Right cardiac atrium (tissue), 5 donors: ENCODE measurements around the gene LILRA1. TPM values are rescaled to one million over a fixed set of nuclear protein-coding genes. Genes with fewer than 3 reads are reported as not detected.

Experiments used
- ATAC-seq, 2 donors: fragments of 200-7000 bp; cut with Tn5 transposase; one replicate each; pipeline versions ENCODE4 v1.8.0 to v1.9.1; 2020; ENCODE audit warnings: moderate library complexity in 2 of 2, mild to moderate bottlenecking in 1 of 2
- DNase-seq, 3 donors: peaks; one replicate each; pipeline ENCODE4 v3.0.0-alpha.2; 2020
- H3K27ac ChIP-seq: one replicate; pipeline ENCODE4 v1.5.1; 2013; ENCODE audit warnings: mild to moderate bottlenecking, low read length, control low read depth, moderate library complexity
- H3K27me3 ChIP-seq: one replicate; pipeline ENCODE4 v1.6.1; 2013; ENCODE audit not compliant: control insufficient read depth, insufficient read depth
- H3K4me1 ChIP-seq: one replicate; pipeline ENCODE4 v1.6.1; 2013; ENCODE audit warnings: low read length; ENCODE audit not compliant: control insufficient read depth, insufficient read depth
- H3K4me3 ChIP-seq: one replicate; pipeline ENCODE4 v1.5.1; 2013; ENCODE audit warnings: low read length, control low read depth
- H3K9me3 ChIP-seq: one replicate; pipeline ENCODE4 v1.6.1; 2013; ENCODE audit warnings: low read length; ENCODE audit not compliant: control insufficient read depth
- WGBS: extraction: QIAGEN DNeasy Blood & Tissue Kit; methylation state at CpG from one replicate; pipeline ENCODE4 v1.1.7; 2013; 5-methylcytosine and 5-hydroxymethylcytosine counted together
- intact Hi-C, 4 donors: fragments of 100-400 bp; cut with DNase I; formaldehyde crosslinking; loops; one replicate each; pipeline versions ENCODE4 v1.11.0 to v1.14.0; 2022 to 2023
- microRNA-seq, 2 donors: library from miRNA; unstranded; fragments of <30 nt; microRNA quantifications; one replicate each; pipeline ENCODE4 v1.2.0, GENCODE V29; 2020 to 2021
- polyA plus RNA-seq: library from polyadenylated mRNA; stranded (reverse); fragments of 200-250 nt; gene quantifications from one replicate; pipeline ENCODE4 v1.2.3, GENCODE V29; 2013
- total RNA-seq, 4 donors: library from RNA; stranded (reverse); fragmentation: NEBNext Ultra II Directional; extraction: Animal tissue kit (Norgen Biotek cat#: 25700); gene quantifications; one replicate each; pipeline ENCODE4 v1.2.1, GENCODE V29; 2021
- donor health status: healthy with polysubstance abuse.
- donor health status: DM: no; HTN: yes; CAD: no.
- donor health status: DM: no; HTN: no; CAD: no.
- donor health status: DM: no; HTN: yes; CAD: no; lungs with severe emphysema.
- donor health status: DM: yes; HTN: yes; CAD: no.

The LILRA1 gene
- total and polyA plus RNA-seq, 5 donors = 0.20 to 1.5 (median 0.82) TPM

DNA sequence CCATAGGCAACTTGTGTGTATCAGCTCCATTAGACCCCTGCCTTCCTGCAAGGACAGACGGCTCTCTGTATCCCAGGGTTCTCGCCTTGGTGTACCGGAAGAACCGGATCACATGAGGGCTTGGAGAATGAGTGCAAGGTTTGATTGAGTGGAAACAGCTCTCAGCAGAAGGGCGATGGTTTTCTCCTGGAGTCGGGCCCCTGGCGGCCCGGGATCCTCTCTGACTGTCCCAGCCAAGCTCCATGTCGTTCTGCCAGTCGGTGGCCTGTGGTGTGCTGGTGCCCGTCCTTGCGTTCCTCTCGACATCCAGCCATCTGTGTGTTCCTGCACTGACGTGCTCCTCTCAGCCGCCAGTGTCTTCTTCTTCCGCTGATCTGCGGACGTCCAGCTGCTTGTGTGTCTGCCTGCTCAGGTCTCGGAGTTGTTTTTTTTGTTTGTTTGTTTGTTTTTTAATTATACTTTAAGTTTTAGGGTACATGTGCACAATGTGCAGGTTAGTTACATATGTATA, 53.0 kb downstream of the LILRA1 start:
- H3K4me1 ChIP-seq = no peaks in the 10 kb centered on the region
- no peak overlapping the region for H3K27ac ChIP-seq

DNA sequence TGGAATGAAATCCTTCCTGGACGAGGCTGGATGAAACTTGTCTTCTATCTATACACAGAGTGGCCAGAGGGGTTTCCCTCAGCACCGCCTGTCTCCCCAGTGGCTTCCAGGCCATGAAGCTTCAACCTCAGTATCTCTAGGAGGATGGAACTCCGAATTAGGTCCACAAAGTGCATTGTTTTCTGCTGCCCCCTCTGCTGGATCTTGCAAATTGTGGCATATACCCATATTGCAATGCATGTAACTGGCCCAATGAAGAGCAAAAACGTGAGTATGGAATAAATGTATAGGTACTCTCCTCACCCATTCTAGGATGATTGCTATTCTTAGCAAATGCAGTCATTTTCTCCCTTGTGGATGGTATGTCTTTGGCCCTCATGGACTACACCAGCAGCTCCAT, 54.7 kb downstream of the LILRA1 start:
- no peaks in the 10 kb centered on the region for H3K4me1 ChIP-seq
- WGBS = 49% methylated on average over 4 of the region's 4 CpGs
- intact Hi-C loops = no loop called here
- no peaks in the 10 kb centered on the region for H3K27me3 ChIP-seq
- no peaks in the 10 kb centered on the region for H3K9me3 ChIP-seq
- DNase-seq (no peak), ATAC-seq (no peak)
- no peak overlapping the region for H3K4me3 ChIP-seq
- no peak overlapping the region for H3K27ac ChIP-seq

More for the DNA sequence above, 53.0 kb downstream of the LILRA1 start:
- intact Hi-C loops = no loop called here
- H3K27me3 ChIP-seq = no peaks in the 10 kb centered on the region
- H3K9me3 ChIP-seq = no peaks in the 10 kb centered on the region
- H3K4me3 ChIP-seq = no peak overlapping the region
- 92% methylated on average over 19 of the region's 19 CpGs for WGBS
- no peak for ATAC-seq
- no peak for DNase-seq

DNA sequence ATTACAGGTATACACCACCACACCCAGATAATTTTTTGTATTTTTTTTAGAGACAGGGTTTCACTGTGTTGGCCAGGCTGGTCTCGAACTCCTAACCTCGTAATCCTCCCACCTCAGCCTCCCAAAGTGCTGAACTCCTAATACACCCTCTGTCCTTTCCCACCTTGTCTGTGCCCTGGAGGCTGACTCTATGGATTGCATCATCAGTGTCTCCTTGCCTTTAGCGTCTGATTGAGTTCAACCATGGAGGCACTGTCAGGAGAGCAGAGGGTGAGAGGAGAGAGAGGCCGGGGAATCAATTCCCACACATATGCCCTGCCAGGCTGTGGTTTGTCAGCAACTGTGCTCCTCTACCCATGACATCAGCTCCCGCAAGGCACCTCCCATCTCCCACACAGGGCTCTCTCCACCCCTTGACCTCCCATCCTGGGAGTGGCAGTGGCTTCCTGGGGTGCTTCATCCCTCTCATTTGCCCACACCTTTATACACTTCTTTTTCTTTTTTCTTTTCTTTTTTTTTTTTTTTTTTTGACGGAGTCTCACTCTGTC, 56.8 kb downstream of the LILRA1 start:
- DNase-seq = no peak
- no peak for ATAC-seq
- intact Hi-C loops = no loop called here

More for the DNA sequence above, 56.8 kb downstream of the LILRA1 start:
- WGBS = 75% methylated on average over 6 of the region's 6 CpGs
- H3K27me3 ChIP-seq = no peaks in the 10 kb centered on the region
- no peaks in the 10 kb centered on the region for H3K9me3 ChIP-seq
- H3K4me1 ChIP-seq = no peaks in the 10 kb centered on the region
- no peak overlapping the region for H3K27ac ChIP-seq
- no peak overlapping the region for H3K4me3 ChIP-seq

Small RNA genes within 50 kb of the gene (microRNA-seq; reads per million reads assigned to microRNA genes)
- gene MIR8061 = 0 reads per million in 2 donors

Other genes starting within 250 kb of the LILRA1 start
- gene LAIR1, start 228.7 kb upstream of the LILRA1 start, total RNA-seq = 1 to 10 TPM; 6.8 to 9.1 (median 8.1) TPM
- gene LAIR1, start 228.7 kb upstream of the LILRA1 start, polyA plus RNA-seq = 2.9 TPM
- gene TTYH1, start 178.2 kb upstream of the LILRA1 start, total RNA-seq = 1 to 10 TPM; 2.4 to 3.0 (median 2.9) TPM
- 3.6 TPM for gene TTYH1, start 178.2 kb upstream of the LILRA1 start, polyA plus RNA-seq
- 10 to 100 TPM; 66.2 to 87.4 (median 71.4) TPM for gene LENG8, start 144.4 kb upstream of the LILRA1 start, total RNA-seq
- gene LENG8, start 144.4 kb upstream of the LILRA1 start, polyA plus RNA-seq = 77.5 TPM
- 1 to 10 TPM; 2.1 to 4.1 (median 2.7) TPM for gene LENG9, start 129.9 kb upstream of the LILRA1 start, total RNA-seq
- 2.3 TPM for gene LENG9, start 129.9 kb upstream of the LILRA1 start, polyA plus RNA-seq
- gene CDC42EP5, start 120.3 kb upstream of the LILRA1 start, total RNA-seq = 10 to 100 TPM; 10.4 to 22.5 (median 12.8) TPM
- gene CDC42EP5, start 120.3 kb upstream of the LILRA1 start, polyA plus RNA-seq = 10.8 TPM
- gene LAIR2, start 90.8 kb upstream of the LILRA1 start, total RNA-seq = not detected
- gene LAIR2, start 90.8 kb upstream of the LILRA1 start, polyA plus RNA-seq = not detected
- gene LILRA2, start 19.8 kb upstream of the LILRA1 start, total RNA-seq = 1 to 10 TPM; 1.6 to 5.6 (median 3.4) TPM
- 0.88 TPM for gene LILRA2, start 19.8 kb upstream of the LILRA1 start, polyA plus RNA-seq
- 1 to 10 TPM; 2.4 to 4.1 (median 2.7) TPM for gene LILRB1, start 36.9 kb downstream of the LILRA1 start, total RNA-seq
- gene LILRB1, start 36.9 kb downstream of the LILRA1 start, polyA plus RNA-seq = 1.2 TPM
- 1 to 10 TPM; 3.0 to 5.3 (median 4.6) TPM for gene LILRB4, start 69.4 kb downstream of the LILRA1 start, total RNA-seq
- gene LILRB4, start 69.4 kb downstream of the LILRA1 start, polyA plus RNA-seq = 1.4 TPM
- gene KIR3DL3, start 130.8 kb downstream of the LILRA1 start, total RNA-seq = not detected
- not detected for gene KIR3DL3, start 130.8 kb downstream of the LILRA1 start, polyA plus RNA-seq
- not detected for gene KIR2DL3, start 144.9 kb downstream of the LILRA1 start, total RNA-seq
- 0.07 TPM for gene KIR2DL3, start 144.9 kb downstream of the LILRA1 start, polyA plus RNA-seq
- not detected for gene KIR2DL1, start 176.2 kb downstream of the LILRA1 start, total RNA-seq
- gene KIR2DL1, start 176.2 kb downstream of the LILRA1 start, polyA plus RNA-seq = 0.11 TPM
- gene KIR2DL4, start 210.0 kb downstream of the LILRA1 start, total RNA-seq = not detected
- gene KIR2DL4, start 210.0 kb downstream of the LILRA1 start, polyA plus RNA-seq = 0.07 TPM
- gene KIR3DL1, start 222.8 kb downstream of the LILRA1 start, total RNA-seq = not detected
- 0.05 TPM for gene KIR3DL1, start 222.8 kb downstream of the LILRA1 start, polyA plus RNA-seq
- under 1 TPM in 1 of 4 donors, not detected in 3; 0.23 TPM for gene KIR2DS4, start 239.0 kb downstream of the LILRA1 start, total RNA-seq
- gene KIR2DS4, start 239.0 kb downstream of the LILRA1 start, polyA plus RNA-seq = 0.14 TPM